GM18873 (cell line): ENCODE measurements around the gene PPAN.

Source experiments
- ATAC-seq: cut with Tn5 transposase; IDR thresholded peaks from one replicate; pipeline ENCODE4 v1.9.1; 2021; ENCODE audit warnings: mild to moderate bottlenecking, moderate library complexity, moderate number of reproducible peaks; ENCODE audit not compliant: unreplicated experiment, low FRiP score

The PPAN gene

GRCh38 chr19:10092648-10093294 lies 13.4 kb upstream of the PPAN start:
- ATAC-seq: no peak

- ATAC-seq: no peak
Measured at GRCh38 chr19:10093295-10094186, 12.6 kb upstream of the PPAN start.

GRCh38 chr19:10095622-10095947 lies 10.6 kb upstream of the PPAN start:
- ATAC-seq: no peak

GRCh38 chr19:10095948-10096614 lies 10.1 kb upstream of the PPAN start:
- peak; percentile 54 for ATAC-seq

GRCh38 chr19:10096615-10096963 lies 9.6 kb upstream of the PPAN start:
- no peak for ATAC-seq

GRCh38 chr19:10100163-10100785 lies 5.9 kb upstream of the PPAN start:
- no peak for ATAC-seq

- no peak for ATAC-seq
Measured at GRCh38 chr19:10102787-10103236, 3.4 kb upstream of the PPAN start.

GRCh38 chr19:10104130-10104513 lies 2.0 kb upstream of the PPAN start:
- no peak for ATAC-seq

- ATAC-seq: peak; percentile 37
Measured at GRCh38 chr19:10104665-10105508, 1.3 kb upstream of the PPAN start.

GRCh38 chr19:10105509-10106099 lies 558 bp upstream of the PPAN start:
- ATAC-seq: no peak

- ATAC-seq: no peak
Measured at GRCh38 chr19:10107254-10107653, 1.1 kb downstream of the PPAN start.

GRCh38 chr19:10107817-10108367 lies 1.7 kb downstream of the PPAN start:
- ATAC-seq: no peak

GRCh38 chr19:10109528-10109927 lies 3.4 kb downstream of the PPAN start:
- ATAC-seq: no peak

GRCh38 chr19:10110076-10110971 lies 4.2 kb downstream of the PPAN start:
- no peak for ATAC-seq

- no peak for ATAC-seq
Measured at GRCh38 chr19:10110972-10111317, 4.8 kb downstream of the PPAN start.

GRCh38 chr19:10111405-10111811 lies 5.2 kb downstream of the PPAN start, which contains the start of gene P2RY11:
Gene P2RY11, plus strand, starts transcription at chr19:10111693. Its CDS starts 29 bp downstream, at chr19:10111722.
- no peak for ATAC-seq

- no peak for ATAC-seq
Measured at GRCh38 chr19:10112037-10112761, 6.0 kb downstream of the PPAN start.
